Smooth muscle cell (in vitro differentiated cells): Measurements from ENCODE around the gene CPZ. TPM values are rescaled to one million over a fixed set of nuclear protein-coding genes. Genes with fewer than 3 reads are reported as not detected.

Experiments
- DNase-seq: peaks from one replicate; lab custom pipeline; 2025; ENCODE audit not compliant: unreplicated experiment; lab: John Stamatoyannopoulos, UW
- H2AFZ ChIP-seq: fragments of 200-600 bp; sonication (generic); 2 replicates; pipeline ENCODE4 v1.6.0; 2016; ENCODE audit warnings: antibody characterized with exemption, low read depth, mild to moderate bottlenecking
- H3F3A ChIP-seq: fragments of 200-600 bp; sonication (generic); 2 replicates; pipeline ENCODE4 v1.6.0; 2017; ENCODE audit warnings: antibody characterized with exemption, low read depth
- H3K27ac ChIP-seq: fragments of 200-600 bp; sonication (generic); 2 replicates; pipeline ENCODE4 v1.5.1; 2016; ENCODE audit warnings: low read depth, mild to moderate bottlenecking
- H3K27me3 ChIP-seq: fragments of 200-600 bp; sonication (generic); 2 replicates; pipeline ENCODE4 v1.6.1; 2016; ENCODE audit warnings: low read depth, mild to moderate bottlenecking
- H3K36me3 ChIP-seq: fragments of 200-600 bp; sonication (generic); 2 replicates; pipeline ENCODE4 v1.5.1; 2016; ENCODE audit warnings: low read depth
- H3K4me1 ChIP-seq: fragments of 200-600 bp; sonication (generic); 2 replicates; pipeline ENCODE4 v1.5.1; 2016; ENCODE audit warnings: low read depth
- H3K4me2 ChIP-seq: fragments of 200-600 bp; sonication (generic); 2 replicates; pipeline ENCODE4 v1.6.0; 2016; ENCODE audit warnings: mild to moderate bottlenecking
- H3K4me3 ChIP-seq: fragments of 200-600 bp; sonication (generic); 2 replicates; pipeline ENCODE4 v1.5.1; 2016; ENCODE audit warnings: mild to moderate bottlenecking
- H3K79me2 ChIP-seq: fragments of 200-600 bp; sonication (generic); 2 replicates; pipeline ENCODE4 v1.6.0; 2016; ENCODE audit warnings: low read depth, mild to moderate bottlenecking
- H3K9ac ChIP-seq: fragments of 200-600 bp; sonication (generic); 2 replicates; pipeline ENCODE4 v1.6.0; 2016; ENCODE audit warnings: low read depth
- H3K9me3 ChIP-seq: fragments of 200-600 bp; sonication (generic); replicated peaks from 2 replicates; pipeline ENCODE4 v1.5.1; 2016; ENCODE audit warnings: low read depth
- H4K20me1 ChIP-seq: fragments of 200-600 bp; sonication (generic); 2 replicates; pipeline ENCODE4 v1.6.0; 2016; ENCODE audit warnings: low read depth
- CTCF ChIP-seq: fragments of 200-600 bp; sonication (generic); IDR thresholded peaks from 2 replicates; pipeline ENCODE4 v1.5.1; 2017; ENCODE audit warnings: borderline replicate concordance, mild to moderate bottlenecking, antibody characterized with exemption; ENCODE audit not compliant: insufficient read depth, poor library complexity, severe bottlenecking
- WGBS: methylation state at CpG from one replicate; pipeline ENCODE4 v1.1.7; 2016; ENCODE audit warnings: low lambda C conversion rate; 5-methylcytosine and 5-hydroxymethylcytosine counted together
- polyA plus RNA-seq: library from polyadenylated mRNA; unstranded; fragments of >200 nt; fragmentation: Nextera tagmentation; extraction: Ambion mirVana; gene quantifications from 2 replicates; pipeline ENCODE4 v1.2.1, GENCODE V29; 2016
- total RNA-seq: library from RNA; depleted of rRNA; stranded (reverse); fragments of >200 nt; gene quantifications from 2 replicates; pipeline ENCODE4 v1.2.3, GENCODE V29; 2014

Gene CPZ
- total and polyA plus RNA-seq, 2 experiments from 2014 or later = 12.0 to 35.9 TPM

GRCh38 chr4:8580321-8581093 lies 12.1 kb upstream of the CPZ start, which contains the start of gene GPR78:
TSS of gene GPR78 (plus strand) at chr4:8580392. CDS start at chr4:8580983, 591 bp downstream.
- Histone ChIP-seq H3K27me3 (peaks cover 69% of the 10 kb centered on the region), H3K4me1 (peaks cover 7% of the 10 kb centered on the region), H3K9ac (no peak within 1 kb of the TSS), H3K27ac (no peak within 1 kb of the TSS), H3K4me3 (peak within 1 kb of the TSS; percentile 5), H4K20me1 (no peaks in the 10 kb centered on the region), H3K4me2 (peak within 1 kb of the TSS; percentile 68), H3K79me2 (no peaks in the 10 kb centered on the region), H2AFZ (no peak within 1 kb of the TSS), H3K9me3 (no peaks in the 10 kb centered on the region), H3F3A (no peaks in the 10 kb centered on the region), H3K36me3 (no peaks in the 10 kb centered on the region)
- 3% methylated on average over 63 of the region's 63 CpGs for WGBS
- TF ChIP-seq CTCF = no peak
- DNase-seq = peak; percentile 58

- no peaks in the 10 kb centered on the region for H4K20me1 ChIP-seq
- peaks cover 7% of the 10 kb centered on the region for H3K4me1 ChIP-seq
- DNase-seq = no peak
- 58% methylated on average over 63 of the region's 66 CpGs for WGBS
- no peak overlapping the region for H2AFZ ChIP-seq
- H3K79me2 ChIP-seq = no peaks in the 10 kb centered on the region
- H3K27me3 ChIP-seq = peaks cover 69% of the 10 kb centered on the region
- H3K9ac ChIP-seq = no peak overlapping the region
- no peaks in the 10 kb centered on the region for H3K36me3 ChIP-seq
- H3K4me3 ChIP-seq = no peak overlapping the region
- no peaks in the 10 kb centered on the region for H3K9me3 ChIP-seq
- H3K27ac ChIP-seq = no peak overlapping the region
- peak overlapping the region; percentile 68 for H3K4me2 ChIP-seq
- no peak for TF ChIP-seq CTCF
- H3F3A ChIP-seq = no peaks in the 10 kb centered on the region
These were observed 11.3 kb upstream of the CPZ start for GRCh38 chr4:8581094-8581861.

- 85% methylated on average over 2 of the region's 2 CpGs for WGBS
These were observed 10.5 kb upstream of the CPZ start for GRCh38 chr4:8582016-8582415.

More at GRCh38 chr4:8582016-8582415, 10.5 kb upstream of the CPZ start:
- H3K79me2 ChIP-seq = no peaks in the 10 kb centered on the region
- no peaks in the 10 kb centered on the region for H3K36me3 ChIP-seq
- no peaks in the 10 kb centered on the region for H4K20me1 ChIP-seq
- no peak overlapping the region for H2AFZ ChIP-seq
- no peaks in the 10 kb centered on the region for H3F3A ChIP-seq
- H3K4me2 ChIP-seq = no peak overlapping the region
- no peaks in the 10 kb centered on the region for H3K9me3 ChIP-seq
- no peak overlapping the region for H3K27ac ChIP-seq
- H3K4me3 ChIP-seq = no peak overlapping the region
- H3K9ac ChIP-seq = no peak overlapping the region
- no peak for DNase-seq
- H3K27me3 ChIP-seq = peaks cover 69% of the 10 kb centered on the region
- peaks cover 7% of the 10 kb centered on the region for H3K4me1 ChIP-seq
- no peak for TF ChIP-seq CTCF
